ENCODE results near the gene KCNN1. TPM values are rescaled to one million over a fixed set of nuclear protein-coding genes. Genes with fewer than 3 reads are reported as not detected.

The KCNN1 gene
- total and polyA plus RNA-seq, 2 of the 4 experiments (the other 2 are of a cell fraction) = 0.09 TPM; not detected in 1

DNA sequence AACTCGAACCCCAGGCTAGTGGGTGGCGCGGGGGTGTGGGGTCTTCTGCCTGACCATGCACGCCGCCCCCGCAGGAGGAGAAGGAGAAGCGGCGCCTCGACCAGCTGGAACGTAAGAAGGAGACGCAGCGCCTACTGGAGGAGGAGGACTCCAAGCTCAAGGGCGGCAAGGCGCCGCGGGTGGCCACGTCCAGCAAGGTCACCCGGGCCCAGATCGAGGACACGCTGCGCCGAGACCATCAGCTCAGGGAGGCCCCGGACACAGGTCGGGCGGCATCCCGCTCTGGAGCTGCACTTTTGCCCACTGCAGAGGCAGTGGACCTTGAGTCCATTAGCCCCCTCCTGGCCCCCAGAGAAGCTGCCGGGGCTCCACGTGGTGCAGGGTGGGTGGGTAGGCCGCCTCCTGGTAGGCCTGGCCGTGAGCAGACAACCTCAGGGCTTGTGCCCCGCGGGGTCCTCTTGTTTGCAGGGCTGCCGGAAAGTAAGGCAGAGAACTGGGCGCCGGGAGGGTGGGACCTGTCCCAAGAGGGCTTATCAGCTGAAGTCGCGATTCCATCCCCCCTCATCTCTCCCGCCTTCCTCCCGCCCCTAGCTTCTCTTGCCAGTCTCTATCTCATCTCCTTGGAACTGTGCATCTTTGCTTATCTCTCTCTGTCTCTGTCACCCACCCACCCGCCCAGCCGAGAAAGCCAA lies 24.2 kb upstream of the KCNN1 start:
- Histone ChIP-seq H3K4me2 (ENCODE audit: low read depth, low read length) (no peak overlapping the region), H4K8ac (ENCODE audit: low read depth in 2 of 2, low read length in 2 of 2) (no peak overlapping the region), H2BK120ac (ENCODE audit: low read depth, low read length) (no peak overlapping the region), H4K20me1 (ENCODE audit: insufficient read depth, low read length) (peaks cover 33% of the 10 kb centered on the region), H3K79me1 (ENCODE audit: low read depth in 1 of 2, low read length in 2 of 2) (peaks cover 0 to 4% of the 10 kb centered on the region in 2 experiments; a peak in 1 of 4 replicates), H4K91ac (ENCODE audit: insufficient read depth, low read depth, low read length) (no peak overlapping the region), H3K4me3 (ENCODE audit: insufficient read depth, low read depth, low read length) (no peak overlapping the region), H3K27ac (ENCODE audit: insufficient read depth, low read length) (no peak overlapping the region), H3K14ac (replicated peaks; ENCODE audit: low read depth, low read length) (no peak overlapping the region), H2AFZ (replicated peaks; ENCODE audit: low read length, poor library complexity) (no peak overlapping the region), H2AK5ac (ENCODE audit: low read depth, low read length) (no peak overlapping the region), H3K9me3 (ENCODE audit: control insufficient read depth, insufficient read depth, low read length) (no peaks in the 10 kb centered on the region), H3K18ac (ENCODE audit: low read depth, low read length) (no peak overlapping the region), H3K4ac (ENCODE audit: low read depth, low read length) (no peak overlapping the region), H2BK5ac (ENCODE audit: low read depth, low read length, poor library complexity, severe bottlenecking) (no peak overlapping the region), H3K27me3 (ENCODE audit: control insufficient read depth, insufficient read depth, low read length) (no peaks in the 10 kb centered on the region), H2BK20ac (ENCODE audit: low read depth, low read length) (no peak overlapping the region), H4K5ac (ENCODE audit: low read depth, low read length) (no peak overlapping the region), H2BK15ac (ENCODE audit: low read depth, low read length) (no peak overlapping the region), H2AK9ac (replicated peaks; ENCODE audit: low read depth, low read length, poor library complexity) (peak overlapping the region; percentile 28), H3K9ac (ENCODE audit: low read depth, low read length) (no peak overlapping the region), H3K9me1 (ENCODE audit: insufficient read depth, low read length) (0 out of 2 replicates have a peak, but pooled peaks cover 3% of the 10 kb centered on the region), H3K23ac (ENCODE audit: low read depth, low read length) (no peak overlapping the region), H3K36me3 (ENCODE audit: control insufficient read depth, insufficient read depth, low read length) (peaks cover 5% of the 10 kb centered on the region; the same call in 1 of the 2 replicates), H3K56ac (ENCODE audit: extremely low read depth, insufficient read depth, low read length) (no peak overlapping the region), H3K4me1 (ENCODE audit: control insufficient read depth, insufficient read depth, low read length) (peaks cover 5% of the 10 kb centered on the region)
- ChIA-PET POLR2A (ENCODE audit: unreplicated experiment) (no interaction called here), CTCF (no interaction called here)
- WGBS, 2 experiments (ENCODE audit: extremely low coverage in 2 of 2, insufficient read length in 1 of 2) = 78% methylated on average over 17 of the region's 41 CpGs; no CpG with 5 or more reads in 1 of the 2 experiments
- in situ Hi-C loops (cut with MboI; ENCODE audit: low sequenced_read_pairs) (loop anchor here (25.0 kb wide), 1 partner anchor 120 kb away; no protein-coding TSS in a partner anchor), dilution Hi-C loops (cut with HindIII; ENCODE audit: low sequenced_read_pairs, unreplicated experiment) (no loop called here), intact Hi-C loops (cut with micrococcal nuclease) (no loop called here)
- ATAC-seq (ENCODE audit: low read depth) (no peak), DNase-seq (no peak)
- TF ChIP-seq MAFK (IDR thresholded peaks at IDR 0.05; ENCODE audit: low read depth, low read length) (no peak), POLR2A (IDR thresholded peaks at IDR 0.05; ENCODE audit: low read depth, low read length) (no peak), MXI1 (IDR thresholded peaks at IDR 0.05; ENCODE audit: borderline replicate concordance, low read depth, low read length) (no peak), BHLHE40 (IDR thresholded peaks at IDR 0.05; ENCODE audit: low read depth, low read length) (no peak), RAD21 (IDR thresholded peaks at IDR 0.05; ENCODE audit: low read length) (no peak), FOS (IDR thresholded peaks at IDR 0.05; ENCODE audit: low read depth, low read length) (no peak), CHD1 (IDR thresholded peaks at IDR 0.05; ENCODE audit: low read depth, low read length) (no peak), MAZ (IDR thresholded peaks at IDR 0.05; ENCODE audit: borderline replicate concordance, low read depth, low read length) (no peak), USF2 (IDR thresholded peaks at IDR 0.05; ENCODE audit: low read depth, low read length) (no peak), ELK1 (IDR thresholded peaks at IDR 0.05; ENCODE audit: borderline replicate concordance, low read depth, low read length) (no peak), RFX5 (IDR thresholded peaks at IDR 0.05; ENCODE audit: low read depth, low read length) (no peak), CEBPB (IDR thresholded peaks at IDR 0.05; ENCODE audit: low read depth, low read length) (no peak), NFE2L2 (IDR thresholded peaks at IDR 0.05; ENCODE audit: low read depth, low read length) (no peak), RCOR1 (IDR thresholded peaks at IDR 0.05; ENCODE audit: insufficient replicate concordance, low read length) (no peak), SMC3 (IDR thresholded peaks at IDR 0.05; ENCODE audit: low read depth, low read length) (no peak)
- TF ChIP-seq, protein P1, sequence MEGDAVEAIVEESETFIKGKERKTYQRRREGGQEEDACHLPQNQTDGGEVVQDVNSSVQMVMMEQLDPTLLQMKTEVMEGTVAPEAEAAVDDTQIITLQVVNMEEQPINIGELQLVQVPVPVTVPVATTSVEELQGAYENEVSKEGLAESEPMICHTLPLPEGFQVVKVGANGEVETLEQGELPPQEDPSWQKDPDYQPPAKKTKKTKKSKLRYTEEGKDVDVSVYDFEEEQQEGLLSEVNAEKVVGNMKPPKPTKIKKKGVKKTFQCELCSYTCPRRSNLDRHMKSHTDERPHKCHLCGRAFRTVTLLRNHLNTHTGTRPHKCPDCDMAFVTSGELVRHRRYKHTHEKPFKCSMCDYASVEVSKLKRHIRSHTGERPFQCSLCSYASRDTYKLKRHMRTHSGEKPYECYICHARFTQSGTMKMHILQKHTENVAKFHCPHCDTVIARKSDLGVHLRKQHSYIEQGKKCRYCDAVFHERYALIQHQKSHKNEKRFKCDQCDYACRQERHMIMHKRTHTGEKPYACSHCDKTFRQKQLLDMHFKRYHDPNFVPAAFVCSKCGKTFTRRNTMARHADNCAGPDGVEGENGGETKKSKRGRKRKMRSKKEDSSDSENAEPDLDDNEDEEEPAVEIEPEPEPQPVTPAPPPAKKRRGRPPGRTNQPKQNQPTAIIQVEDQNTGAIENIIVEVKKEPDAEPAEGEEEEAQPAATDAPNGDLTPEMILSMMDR (conservative IDR thresholded peaks at IDR 0.05; ENCODE audit: low read depth, low read length) = no peak
- BruUV-seq (replicated peaks) = no TSS peak

Data from IMR-90 (cell line).